Hepatocyte (in vitro differentiated cells): Measurements from ENCODE around the gene KIF4A.
A peak's percentile ranks its signal among the peaks of the same experiment; 100 is the strongest.

ENCODE experiments used
- CTCF ChIP-seq: fragments of 200-600 bp; sonication (generic); IDR thresholded peaks from 2 replicates; pipeline ENCODE4 v1.5.1; 2016; ENCODE audit warnings: antibody characterized with exemption, mild to moderate bottlenecking; ENCODE audit not compliant: poor library complexity
- EZH2phosphoT487 ChIP-seq: fragments of 200-600 bp; sonication (generic); IDR thresholded peaks from one replicate; pipeline ENCODE4 v1.6.1; 2018; ENCODE audit warnings: antibody characterized with exemption, mild to moderate bottlenecking, low read depth, moderate library complexity; ENCODE audit not compliant: unreplicated experiment, severe bottlenecking

GRCh38 chrX:70452143-70452733 is 162.3 kb downstream of the KIF4A start:
- TF ChIP-seq CTCF (peak; percentile 51), EZH2phosphoT487 (no peak)
